ENCODE data around the gene FAM3D. TPM values are rescaled to one million over a fixed set of nuclear protein-coding genes. Genes with fewer than 3 reads are reported as not detected.
A peak's percentile ranks its signal among the peaks of the same experiment; 100 is the strongest.

Gene FAM3D
- total and polyA plus RNA-seq, 4 donors, result 0.09 TPM; not detected in 3

DNA sequence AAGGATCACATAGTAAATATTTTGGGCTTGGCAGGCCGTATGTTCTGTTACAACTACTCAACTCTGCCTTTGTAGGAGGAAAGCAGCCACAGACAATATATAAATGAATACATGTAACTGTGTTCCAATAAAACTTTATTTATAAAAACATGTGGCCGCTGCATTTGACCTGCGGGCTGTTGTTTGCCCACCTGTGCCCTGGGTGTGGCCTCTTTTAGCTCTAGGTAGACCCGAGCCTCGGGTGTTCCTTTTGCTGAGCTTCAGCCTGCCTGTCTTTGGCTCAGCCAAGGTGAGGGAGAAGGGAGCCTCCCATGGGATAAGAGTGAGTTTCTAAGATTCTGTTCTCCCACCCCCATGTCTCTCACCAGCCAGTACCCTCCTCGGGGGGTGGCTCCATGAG lies 5.6 kb downstream of the FAM3D start:
- DNase-seq (ENCODE audit: low spot score), result no peak
- Histone ChIP-seq H3K9me3 (ENCODE audit: control insufficient read depth in 4 of 4, low read length in 3 of 4) (no peaks in the 10 kb centered on the region), H3K4me3 (ENCODE audit: low read depth in 1 of 3, low read length in 3 of 3) (no peak overlapping the region), H3K27ac (ENCODE audit: low read depth in 1 of 2, low read length in 2 of 2) (no peak overlapping the region), H3K27me3 (ENCODE audit: control insufficient read depth in 4 of 4, insufficient read depth in 4 of 4, low read length in 3 of 4) (no peaks in the 10 kb centered on the region), H3K36me3 (ENCODE audit: control insufficient read depth in 4 of 4, insufficient read depth in 3 of 4, low read depth in 1 of 4, low read length in 3 of 4) (no peaks in the 10 kb centered on the region), H3K9ac (ENCODE audit: low read depth in 1 of 2, low read length in 2 of 2) (no peak overlapping the region), H3K4me1 (ENCODE audit: control insufficient read depth in 4 of 4, insufficient read depth in 4 of 4, low read length in 3 of 4) (no peaks in the 10 kb centered on the region)
- 76% methylated on average over 6 of the region's 6 CpGs for WGBS
- TF ChIP-seq HNF4G (IDR thresholded peaks at IDR 0.05) (no peak), ZBTB33 (IDR thresholded peaks at IDR 0.05) (no peak), JUND (IDR thresholded peaks at IDR 0.05) (no peak), RXRA (IDR thresholded peaks at IDR 0.05) (no peak), REST (IDR thresholded peaks at IDR 0.05) (no peak)
- TF ChIP-seq, protein P1, sequence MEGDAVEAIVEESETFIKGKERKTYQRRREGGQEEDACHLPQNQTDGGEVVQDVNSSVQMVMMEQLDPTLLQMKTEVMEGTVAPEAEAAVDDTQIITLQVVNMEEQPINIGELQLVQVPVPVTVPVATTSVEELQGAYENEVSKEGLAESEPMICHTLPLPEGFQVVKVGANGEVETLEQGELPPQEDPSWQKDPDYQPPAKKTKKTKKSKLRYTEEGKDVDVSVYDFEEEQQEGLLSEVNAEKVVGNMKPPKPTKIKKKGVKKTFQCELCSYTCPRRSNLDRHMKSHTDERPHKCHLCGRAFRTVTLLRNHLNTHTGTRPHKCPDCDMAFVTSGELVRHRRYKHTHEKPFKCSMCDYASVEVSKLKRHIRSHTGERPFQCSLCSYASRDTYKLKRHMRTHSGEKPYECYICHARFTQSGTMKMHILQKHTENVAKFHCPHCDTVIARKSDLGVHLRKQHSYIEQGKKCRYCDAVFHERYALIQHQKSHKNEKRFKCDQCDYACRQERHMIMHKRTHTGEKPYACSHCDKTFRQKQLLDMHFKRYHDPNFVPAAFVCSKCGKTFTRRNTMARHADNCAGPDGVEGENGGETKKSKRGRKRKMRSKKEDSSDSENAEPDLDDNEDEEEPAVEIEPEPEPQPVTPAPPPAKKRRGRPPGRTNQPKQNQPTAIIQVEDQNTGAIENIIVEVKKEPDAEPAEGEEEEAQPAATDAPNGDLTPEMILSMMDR (IDR thresholded peaks at IDR 0.05; ENCODE audit: low read depth, low read length, missing input control), result no peak

DNA sequence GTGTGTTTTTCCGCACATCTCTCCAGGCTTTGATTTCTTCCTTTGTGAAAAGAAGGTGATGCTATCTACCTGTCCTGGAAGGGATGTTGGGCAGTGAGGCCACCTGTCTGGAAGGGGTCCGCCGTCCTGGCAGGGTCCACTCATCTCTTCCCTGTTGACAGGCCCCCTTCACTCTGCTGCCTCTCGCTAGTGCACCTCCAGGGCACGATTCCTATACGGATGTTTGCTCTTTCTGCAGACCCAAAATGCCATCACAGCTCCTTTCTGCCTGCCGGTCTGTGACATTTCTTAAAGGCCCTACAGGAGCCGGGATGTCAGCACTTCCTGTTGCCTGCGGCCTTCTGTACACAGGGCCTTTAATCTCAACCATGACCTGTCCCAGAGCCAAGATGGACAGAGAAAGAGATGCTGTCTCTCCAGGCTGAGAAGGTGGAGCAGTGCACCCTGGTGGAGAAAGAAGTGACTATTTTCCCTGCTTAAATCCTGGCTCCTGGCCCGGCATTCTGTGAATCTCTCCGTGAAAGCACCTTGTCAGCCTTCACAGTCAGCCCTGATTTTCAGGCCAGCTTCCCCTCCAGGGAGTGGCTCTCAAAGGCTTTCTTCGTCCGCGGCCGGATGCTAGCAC lies 7.4 kb downstream of the FAM3D start:
- no peak overlapping the region for H3K9ac ChIP-seq (ENCODE audit: low read depth in 1 of 2, low read length in 2 of 2)
- no peak overlapping the region for H3K4me3 ChIP-seq (ENCODE audit: low read depth in 1 of 3, low read length in 3 of 3)
- no peaks in the 10 kb centered on the region for H3K36me3 ChIP-seq (ENCODE audit: control insufficient read depth in 4 of 4, insufficient read depth in 3 of 4, low read depth in 1 of 4, low read length in 3 of 4)
- H3K4me1 ChIP-seq (ENCODE audit: control insufficient read depth in 4 of 4, insufficient read depth in 4 of 4, low read length in 3 of 4), result no peaks in the 10 kb centered on the region
- H3K9me3 ChIP-seq (ENCODE audit: control insufficient read depth in 4 of 4, low read length in 3 of 4), result no peaks in the 10 kb centered on the region
- no peak overlapping the region for H3K27ac ChIP-seq (ENCODE audit: low read depth in 1 of 2, low read length in 2 of 2)
- WGBS, result 58% methylated on average over 15 of the region's 15 CpGs
- H3K27me3 ChIP-seq (ENCODE audit: control insufficient read depth in 4 of 4, insufficient read depth in 4 of 4, low read length in 3 of 4), result no peaks in the 10 kb centered on the region
- DNase-seq (ENCODE audit: low spot score), result no peak
- TF ChIP-seq, protein P1 (IDR thresholded peaks at IDR 0.05; ENCODE audit: low read depth, low read length, missing input control), result peak; percentile 32
- peak; percentile 16 for TF ChIP-seq NR2F2 (IDR thresholded peaks at IDR 0.05)
- peak; percentile 63 to 78 for TF ChIP-seq RAD21 (IDR thresholded peaks at IDR 0.05)
- TF ChIP-seq HNF4A (conservative IDR thresholded peaks at IDR 0.05), result peak in 1 of 2 donors; percentile 29
- TF ChIP-seq RXRA (IDR thresholded peaks at IDR 0.05), result no peak
